NCI-H82 treated with DMSO at 0.1 percent for 48 hours (cell line): ENCODE data around the gene MICAL2.
A peak's percentile ranks its signal among the peaks of the same experiment; 100 is the strongest.

Source experiments
- DNase-seq: peaks from one replicate; lab custom pipeline; 2025; ENCODE audit not compliant: unreplicated experiment; lab: John Stamatoyannopoulos, UW

MICAL2 gene

DNA sequence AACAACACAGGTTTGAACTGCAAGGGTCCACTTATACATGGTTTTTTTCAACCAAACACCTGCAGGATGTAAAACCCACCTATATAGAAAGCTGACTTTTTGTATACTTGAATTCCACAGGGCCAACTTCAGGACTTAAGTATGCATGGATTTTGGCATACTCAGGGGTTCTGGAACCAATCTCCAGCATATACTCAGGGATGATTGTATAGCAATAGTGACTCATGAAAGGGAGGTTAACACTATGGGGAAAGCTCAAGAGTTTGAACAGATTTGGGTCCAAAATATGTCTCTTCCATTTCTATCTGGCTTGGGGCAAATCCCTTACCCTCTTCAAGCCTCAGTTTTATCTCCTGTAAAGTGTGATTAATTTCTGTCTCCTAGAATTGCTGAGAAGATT lies 94.9 kb downstream of the MICAL2 start:
- no peak for DNase-seq

DNA sequence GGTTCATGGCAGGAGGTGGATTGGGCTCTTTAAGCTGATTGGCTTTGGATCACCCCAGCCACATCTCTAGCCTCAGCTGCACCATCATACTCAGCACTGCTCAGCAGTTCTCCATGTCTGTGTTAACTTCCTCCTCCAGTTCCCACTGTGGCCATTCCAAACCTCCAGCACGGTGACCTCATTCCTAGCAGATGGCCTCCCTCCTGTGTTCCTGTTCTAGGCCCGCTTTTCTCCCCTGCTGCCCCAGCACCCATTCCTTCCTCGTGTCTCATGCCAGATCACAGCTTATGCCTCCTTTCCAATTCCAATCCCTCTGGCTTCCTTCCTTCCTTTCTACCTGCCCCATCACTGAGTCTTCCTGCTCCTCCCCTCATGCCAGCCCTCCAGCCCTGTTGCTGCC lies 96.1 kb downstream of the MICAL2 start:
- DNase-seq = no peak

DNA sequence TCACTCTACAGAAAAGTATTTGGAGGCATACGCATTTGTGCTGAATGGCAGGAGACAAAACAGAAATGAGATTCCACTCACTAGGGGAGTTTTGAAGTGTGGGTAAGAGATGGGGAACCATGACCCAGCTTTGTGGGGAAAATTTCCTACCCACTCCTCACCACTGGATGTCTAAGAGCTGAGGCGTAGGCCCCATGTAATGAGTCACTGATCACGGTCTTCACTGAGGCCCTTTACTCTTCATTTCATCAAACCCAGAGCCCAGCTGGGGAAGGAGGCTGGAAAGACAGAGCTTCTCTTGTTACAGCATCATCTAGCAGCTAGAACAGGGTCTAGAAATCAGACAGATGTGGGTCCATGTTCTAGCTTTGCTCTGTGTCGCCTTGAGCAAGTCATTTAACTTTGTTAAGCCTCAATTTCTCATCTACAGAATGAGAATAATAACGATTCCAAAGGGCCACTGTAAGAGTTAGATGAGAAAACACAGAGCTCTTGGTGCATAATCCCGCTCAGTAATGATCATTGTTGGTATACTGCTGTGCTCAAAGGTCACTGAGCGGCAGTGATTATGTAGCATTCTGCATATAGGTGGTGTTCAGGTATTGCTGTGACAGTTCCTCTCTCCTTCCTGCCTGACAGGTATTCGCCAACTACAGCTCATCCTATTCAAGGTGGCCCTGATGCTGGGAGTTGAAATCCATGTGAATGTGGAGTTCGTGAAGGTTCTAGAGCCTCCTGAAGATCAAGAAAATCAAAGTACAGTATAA lies 97.2 kb downstream of the MICAL2 start:
- DNase-seq = no peak

DNA sequence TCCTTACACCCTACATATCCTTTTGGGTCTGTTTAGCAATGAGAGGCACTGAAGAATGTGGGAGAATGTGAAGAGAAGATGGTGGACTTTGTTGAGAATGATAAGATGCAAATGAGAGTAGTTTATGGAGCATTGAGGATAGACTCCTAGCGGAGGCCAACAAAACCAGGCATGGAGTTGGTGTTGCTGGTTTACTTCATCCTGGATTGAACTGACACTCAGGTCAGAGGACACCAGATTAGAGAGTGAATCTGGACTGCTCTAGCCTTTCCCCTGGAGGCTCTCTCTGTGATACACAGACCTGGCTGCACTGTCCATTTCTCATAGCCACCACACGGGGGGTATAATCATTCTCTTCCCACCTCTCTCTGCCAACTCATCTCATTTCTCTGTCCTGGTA lies 98.7 kb downstream of the MICAL2 start:
- DNase-seq = no peak

DNA sequence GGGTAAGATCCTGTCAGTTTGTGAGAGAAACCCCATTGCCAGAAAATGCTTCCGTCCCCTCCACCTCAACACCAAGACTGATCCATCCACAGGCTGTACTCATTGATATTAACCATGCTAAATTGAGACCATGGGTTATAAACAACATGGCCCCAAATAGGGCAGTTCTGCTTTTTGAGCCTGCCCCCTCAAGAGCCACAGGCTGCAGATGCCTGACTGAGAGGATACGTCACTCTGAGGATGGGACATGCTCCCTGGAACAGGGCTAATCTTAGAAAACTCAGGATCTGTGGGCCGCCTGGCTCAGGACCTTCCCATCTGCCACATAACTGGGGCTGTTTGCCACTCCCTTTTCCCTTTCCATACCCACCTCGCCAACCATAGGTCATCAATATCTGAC lies 99.8 kb downstream of the MICAL2 start:
- DNase-seq = no peak

DNA sequence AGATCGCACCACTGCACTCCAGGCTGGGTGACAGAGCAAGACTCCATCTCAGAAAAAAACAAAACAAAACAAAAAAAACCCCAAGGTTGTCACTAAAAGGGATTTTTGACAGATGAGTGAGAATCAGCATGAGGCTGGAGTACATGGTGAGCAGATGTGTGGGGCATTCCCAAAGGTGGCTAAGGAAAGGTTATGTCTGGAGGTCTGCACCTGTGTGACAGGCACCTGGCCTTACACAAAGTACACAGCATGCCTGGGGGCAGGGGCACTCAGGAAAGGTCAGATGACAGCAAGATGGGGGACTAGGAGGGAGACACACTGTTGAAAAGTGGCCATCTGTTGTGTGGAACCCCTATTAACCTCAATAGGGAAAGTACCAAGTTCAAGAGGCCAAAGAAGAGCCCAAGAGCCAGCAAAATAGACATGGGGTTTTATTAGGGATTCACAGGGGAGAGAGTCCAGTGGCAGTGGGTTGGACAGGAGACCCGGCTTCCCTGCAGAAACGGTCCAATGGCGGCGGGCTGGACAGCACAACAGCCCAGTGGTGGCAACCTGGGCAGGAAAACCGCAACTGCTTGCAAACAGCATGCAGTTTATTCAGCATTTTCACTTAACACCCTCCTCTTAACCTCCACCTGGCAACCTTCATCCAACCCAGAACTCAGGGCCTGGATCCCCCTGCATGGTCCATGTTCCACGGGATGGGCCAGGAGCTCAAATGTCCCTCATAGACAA lies 101.1 kb downstream of the MICAL2 start:
- DNase-seq = no peak

DNA sequence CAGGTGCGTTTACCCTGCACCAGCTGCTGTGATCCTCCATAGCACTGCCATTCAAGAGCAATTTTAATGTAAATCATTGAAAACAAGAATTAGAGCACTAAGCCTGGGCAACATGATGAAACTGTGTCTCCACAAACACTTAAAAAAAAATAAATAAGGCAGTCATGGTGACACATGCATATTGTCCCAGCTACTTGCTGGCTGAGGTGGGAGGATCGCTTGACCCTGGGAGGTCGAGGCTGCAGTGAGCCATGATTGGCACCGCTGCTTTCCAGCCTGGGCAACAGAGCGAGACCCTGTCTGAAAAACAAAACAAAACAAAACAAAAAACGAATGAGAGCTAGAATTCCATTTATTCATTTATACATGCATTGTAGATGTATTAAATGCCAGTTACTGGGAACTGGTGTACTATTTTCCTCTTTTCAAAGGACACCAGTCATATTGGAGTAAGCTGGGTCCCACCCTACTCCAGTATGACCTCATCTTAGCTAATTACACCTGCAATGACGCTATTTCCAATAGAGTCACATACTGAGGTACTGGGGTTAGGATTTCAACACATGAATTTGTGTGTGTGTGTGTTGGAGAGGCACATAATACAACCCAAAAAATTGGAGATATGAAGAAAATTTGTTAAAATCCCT lies 101.9 kb downstream of the MICAL2 start:
- DNase-seq = no peak

DNA sequence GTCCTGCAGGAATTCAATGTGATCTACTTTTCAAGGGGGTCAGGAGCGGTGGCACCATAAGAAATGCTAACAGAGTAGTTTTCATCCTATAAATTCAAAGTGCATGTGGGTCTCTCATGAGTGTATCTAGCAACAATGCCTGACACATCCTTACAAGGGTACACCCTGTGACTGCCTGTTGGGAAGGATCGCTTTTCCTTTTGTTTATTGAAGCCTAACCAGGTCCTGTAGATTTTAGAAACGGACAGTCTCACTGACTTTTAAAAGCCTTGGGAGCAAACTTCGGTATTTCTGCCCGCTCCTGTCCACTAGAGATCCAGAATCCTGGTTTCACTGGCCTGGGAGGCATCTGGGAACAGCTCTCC lies 102.4 kb downstream of the MICAL2 start:
- no peak for DNase-seq

DNA sequence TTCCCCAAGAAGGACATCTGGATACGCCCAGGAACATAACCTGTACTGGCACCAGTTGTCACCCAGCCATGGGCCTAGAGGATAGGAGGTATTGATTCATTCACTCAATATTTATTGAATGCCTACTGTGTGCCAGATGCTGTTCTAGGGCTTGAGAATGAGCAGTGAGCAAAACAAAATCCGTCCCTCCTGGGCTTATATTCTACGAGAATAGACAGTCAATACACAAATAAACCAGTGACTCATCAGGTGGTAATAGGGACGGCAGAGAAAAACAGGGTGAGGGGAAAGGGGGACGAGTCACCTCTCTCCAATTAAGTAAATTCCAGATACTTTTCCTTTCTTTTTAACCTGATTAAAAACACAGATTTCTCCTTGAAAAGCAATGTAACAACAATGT lies 103.5 kb downstream of the MICAL2 start:
- DNase-seq = no peak

DNA sequence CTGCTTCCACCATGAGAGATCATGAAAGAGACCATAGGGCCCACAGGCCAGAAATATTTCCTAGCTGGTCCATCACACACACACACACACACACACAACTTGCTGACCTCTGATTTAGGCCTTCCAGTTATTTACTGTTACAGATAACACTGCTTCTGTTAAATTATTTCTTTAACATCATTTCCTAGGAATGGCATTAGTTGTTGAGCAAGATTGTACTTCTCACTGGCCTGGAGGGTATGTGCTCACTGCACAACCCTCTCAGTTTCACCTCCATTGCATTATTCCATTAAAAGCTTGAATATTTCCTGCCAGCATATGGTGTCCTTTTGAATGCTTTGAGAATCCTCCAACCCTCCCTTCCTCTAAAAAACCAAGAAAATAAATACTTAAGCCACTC lies 104.4 kb downstream of the MICAL2 start:
- no peak for DNase-seq

DNA sequence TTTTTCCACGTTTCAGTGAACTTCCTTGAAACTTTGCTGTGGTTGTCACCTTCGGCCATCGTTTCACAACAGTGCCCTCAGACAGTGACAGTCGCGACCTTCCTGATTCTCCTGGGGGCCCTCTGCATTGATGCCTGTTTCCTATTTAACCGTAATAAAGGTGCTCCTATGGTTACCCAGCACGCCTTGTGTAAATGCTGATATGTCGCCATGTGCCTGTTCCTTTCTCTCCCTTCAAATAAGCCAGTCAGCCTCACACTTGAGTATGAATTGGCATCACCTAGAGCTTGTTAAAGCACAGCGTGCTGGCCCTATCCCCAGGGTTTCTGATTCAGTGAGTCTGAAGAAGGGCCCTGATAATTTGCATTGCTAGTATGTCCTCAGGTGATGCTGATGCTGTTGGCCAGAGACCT lies 104.8 kb downstream of the MICAL2 start:
- DNase-seq = no peak

DNA sequence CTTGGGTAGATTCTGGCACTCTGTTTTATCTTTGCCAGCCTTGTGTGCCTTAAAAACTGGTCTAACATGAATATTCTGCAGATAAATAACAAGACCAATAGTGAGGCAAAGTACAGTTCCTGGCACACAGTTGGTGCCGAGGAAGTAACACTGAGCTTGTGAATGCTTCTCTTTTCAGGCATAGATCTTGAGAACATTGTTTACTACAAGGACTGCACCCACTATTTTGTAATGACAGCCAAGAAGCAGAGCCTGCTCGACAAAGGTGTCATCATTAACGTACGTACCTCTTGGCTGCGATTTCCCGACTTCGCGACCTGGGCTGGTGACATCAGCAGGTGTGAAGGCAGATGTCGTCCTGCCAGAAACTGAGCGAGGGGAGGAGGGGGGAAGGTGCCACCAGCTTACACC lies 105.7 kb downstream of the MICAL2 start:
- no peak for DNase-seq

DNA sequence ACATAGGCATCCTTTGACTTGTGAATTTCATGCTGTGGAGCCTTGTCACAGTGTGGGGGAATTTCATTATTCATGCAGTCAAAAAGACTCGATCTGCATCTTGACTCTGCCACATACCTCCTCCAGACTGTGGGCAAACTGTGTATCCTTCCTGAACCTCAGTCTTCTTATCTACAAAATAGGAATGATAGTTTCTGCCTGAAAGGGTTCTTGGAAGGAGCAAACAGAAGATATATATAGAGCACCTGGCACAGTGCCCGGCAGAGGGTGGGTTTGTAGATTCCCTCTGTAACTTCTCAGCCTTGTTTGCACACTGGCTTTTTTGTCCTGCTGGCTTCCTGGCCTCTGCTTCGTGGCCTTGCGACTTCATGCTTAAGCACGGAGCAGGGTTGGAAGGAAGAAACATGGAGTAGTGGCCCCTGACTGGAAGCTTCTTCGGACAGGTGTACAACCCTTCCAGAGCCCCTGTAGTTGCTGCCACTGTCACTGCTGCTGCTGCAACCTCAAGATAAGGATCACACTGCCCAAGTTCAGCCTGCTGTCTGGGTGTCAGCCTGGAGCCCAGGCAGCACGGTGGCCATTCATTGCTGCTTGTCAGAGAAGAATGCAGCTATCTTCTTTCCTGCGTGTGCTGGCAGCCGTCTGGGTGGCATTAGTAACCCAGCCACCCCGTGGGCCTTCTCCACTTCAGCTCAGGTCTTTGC lies 106.4 kb downstream of the MICAL2 start:
- no peak for DNase-seq

DNA sequence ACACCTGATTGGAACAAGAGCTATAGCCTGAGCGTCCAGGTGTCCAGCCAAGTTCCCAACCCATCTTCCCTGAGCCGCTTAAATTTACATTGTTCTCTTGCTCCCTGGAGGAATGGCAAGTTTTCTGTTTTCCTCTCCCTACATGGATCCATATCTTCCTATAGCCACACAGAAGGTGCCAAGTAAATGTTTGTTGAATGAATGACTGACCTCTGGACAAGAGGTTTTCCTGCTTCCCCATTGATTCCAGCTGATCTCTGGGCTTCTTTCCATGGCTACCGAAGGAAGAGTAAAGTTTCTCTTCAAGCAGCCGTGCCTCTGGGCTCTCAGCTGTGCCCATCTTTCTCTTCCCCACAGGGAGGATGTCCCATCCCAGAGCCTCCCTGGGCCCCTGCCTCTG lies 107.5 kb downstream of the MICAL2 start:
- no peak for DNase-seq

DNA sequence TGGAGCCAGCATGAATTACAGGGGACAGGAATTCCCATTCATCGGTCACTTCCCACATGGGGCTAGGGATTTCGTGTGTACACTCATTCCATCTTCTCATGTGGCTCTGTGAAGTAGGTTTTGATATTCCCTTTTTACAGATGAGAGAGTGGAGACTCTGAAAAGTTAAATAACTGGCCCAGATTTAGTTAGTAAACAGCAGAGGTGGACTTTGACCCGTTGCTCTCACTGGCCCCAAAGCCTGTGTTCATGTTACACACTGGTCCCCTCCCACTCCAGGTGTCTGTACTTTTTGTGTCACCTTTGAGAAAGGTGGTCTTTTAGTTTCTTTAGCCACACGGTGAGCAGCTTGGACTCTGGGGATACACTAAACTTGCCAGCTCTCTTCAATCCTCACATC lies 108.5 kb downstream of the MICAL2 start:
- DNase-seq = no peak

DNA sequence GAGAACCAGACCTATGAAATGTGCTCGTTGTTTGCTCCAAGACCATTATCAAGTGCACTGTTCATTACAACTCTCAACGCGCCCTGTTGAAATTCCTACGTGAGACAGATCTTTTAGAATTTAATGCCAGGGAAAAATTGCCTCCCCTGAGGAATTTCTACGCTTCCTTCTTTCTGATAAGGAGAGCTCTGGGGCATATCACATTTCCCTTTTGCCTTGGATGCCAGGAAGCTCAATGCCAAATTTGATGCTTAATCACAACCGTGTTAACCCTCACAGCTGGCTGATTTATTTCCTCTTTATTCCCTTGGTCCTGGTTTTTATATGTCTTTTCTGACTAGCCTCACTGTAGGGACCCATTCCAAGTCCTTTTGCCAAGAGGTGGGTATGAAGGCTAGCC lies 109.4 kb downstream of the MICAL2 start:
- DNase-seq = no peak

DNA sequence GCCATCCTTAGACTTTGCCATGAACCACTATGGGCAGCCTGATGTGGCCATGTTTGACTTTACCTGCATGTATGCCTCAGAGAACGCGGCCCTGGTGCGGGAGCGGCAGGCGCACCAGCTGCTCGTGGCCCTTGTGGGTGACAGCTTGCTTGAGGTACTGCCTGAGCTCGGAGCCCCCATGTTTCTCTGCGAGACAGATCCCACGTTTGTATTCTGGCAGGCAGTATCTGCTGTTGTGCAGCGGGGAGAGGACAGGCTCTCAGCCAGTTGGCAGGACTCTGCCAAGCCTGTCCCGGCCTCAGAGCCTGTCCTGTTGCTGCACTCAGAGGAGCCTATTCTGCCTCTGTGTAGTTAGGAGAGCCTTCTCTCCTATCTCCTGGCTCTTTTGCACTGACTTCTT lies 109.9 kb downstream of the MICAL2 start:
- no peak for DNase-seq

DNA sequence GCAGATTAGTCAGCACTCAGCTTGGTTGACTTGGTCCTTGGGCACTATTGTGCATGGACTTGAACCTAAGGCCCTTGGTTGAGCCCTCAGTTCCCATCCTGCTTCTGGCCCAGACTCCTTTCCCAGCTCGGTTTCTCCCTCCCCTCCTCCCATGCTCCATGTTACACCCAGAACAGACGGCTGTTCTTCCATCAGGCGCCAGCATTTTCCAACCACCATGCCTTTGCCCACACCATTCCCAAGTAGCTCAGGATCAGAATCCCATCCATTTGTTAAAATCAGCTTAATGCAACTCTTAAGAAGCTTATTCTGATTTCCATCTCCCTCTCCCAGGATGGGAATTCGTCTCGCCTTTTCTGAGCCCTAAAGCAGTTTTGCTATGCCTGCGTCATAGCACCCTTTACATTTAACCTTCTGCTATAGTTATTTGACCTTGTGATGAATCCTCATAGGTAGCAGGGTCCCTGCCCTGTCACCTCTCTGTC lies 110.7 kb downstream of the MICAL2 start:
- peak; percentile 87 for DNase-seq

DNA sequence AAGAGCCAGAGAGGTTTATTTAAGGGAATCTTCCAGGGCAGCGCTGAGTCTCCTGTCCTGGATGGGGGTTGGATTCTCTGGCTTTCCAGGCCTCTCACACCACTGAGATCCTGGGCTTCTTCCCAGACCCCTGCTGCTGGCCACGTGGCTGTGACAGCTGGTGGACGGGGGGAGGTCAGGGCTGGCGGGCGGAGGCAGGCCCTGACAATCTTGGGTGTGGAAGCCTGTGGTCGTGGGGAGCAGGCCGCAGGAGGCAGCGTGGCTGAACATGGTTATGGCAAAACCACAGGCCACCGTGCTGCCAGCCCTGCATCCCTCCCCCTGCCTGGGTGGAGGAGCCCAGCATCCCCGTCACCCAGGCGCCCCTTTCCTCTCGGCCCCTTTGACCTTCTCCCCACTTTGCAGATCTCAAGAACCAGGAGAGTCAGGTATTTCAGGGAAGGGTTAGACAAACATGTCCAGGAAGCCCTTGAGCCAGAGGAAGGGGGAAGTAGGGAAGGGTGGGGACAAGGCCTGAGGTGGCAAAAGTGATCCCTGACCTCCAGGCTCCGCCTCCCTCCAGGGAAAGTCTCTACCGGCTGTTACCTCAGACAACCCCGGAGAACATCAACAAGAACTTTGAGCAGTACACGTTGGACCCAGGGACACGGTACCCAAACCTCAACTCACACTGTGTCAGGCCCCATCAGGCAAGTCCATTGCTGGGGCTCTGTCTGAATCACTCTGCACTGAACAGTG lies 111.8 kb downstream of the MICAL2 start:
- DNase-seq = peak; percentile 30

DNA sequence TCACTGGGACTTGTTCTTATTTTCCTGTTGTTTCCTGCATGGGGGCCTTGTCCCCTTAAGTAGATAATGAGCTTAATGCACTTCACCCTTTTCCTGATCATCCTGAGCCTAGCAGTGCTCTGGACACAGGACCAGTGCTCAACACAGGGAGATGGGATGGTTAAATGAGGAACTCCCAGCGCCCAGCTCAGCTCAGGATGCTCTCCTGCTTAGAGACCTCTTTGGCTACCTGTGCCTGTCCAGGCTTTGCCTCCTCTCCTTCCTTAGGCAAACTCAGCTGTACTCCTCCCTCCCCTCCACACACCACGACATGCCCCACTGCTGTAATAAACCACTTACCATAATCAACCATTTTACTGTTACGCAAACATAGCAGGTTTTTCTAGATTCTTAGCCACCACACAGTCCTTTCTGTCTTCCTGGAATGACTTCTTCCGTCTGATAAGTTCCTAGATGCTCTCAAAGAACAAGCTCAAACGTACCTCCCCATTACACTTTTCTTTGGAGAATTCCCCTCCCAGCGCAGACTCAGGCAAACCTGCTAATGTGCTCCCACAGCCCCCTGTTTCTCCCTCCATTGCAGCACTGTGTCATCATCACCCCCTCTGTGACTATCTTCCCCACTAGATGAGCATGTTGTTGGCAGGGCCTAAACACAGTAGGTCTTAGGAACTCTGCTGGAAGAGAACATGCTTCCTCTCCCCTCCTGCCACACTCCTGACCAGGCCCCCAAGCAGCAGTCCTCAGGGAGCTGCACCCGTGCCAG lies 113.6 kb downstream of the MICAL2 start:
- DNase-seq = peak; percentile 76
